ENCODE results near the gene C1QC. TPM values are rescaled to one million over a fixed set of nuclear protein-coding genes. Genes with fewer than 3 reads are reported as not detected.

C1QC gene
- total and polyA plus RNA-seq, 2 of the 8 experiments (the other 6 are each of a cell fraction or from before 2014, with no cell fraction given), result not detected

DNA sequence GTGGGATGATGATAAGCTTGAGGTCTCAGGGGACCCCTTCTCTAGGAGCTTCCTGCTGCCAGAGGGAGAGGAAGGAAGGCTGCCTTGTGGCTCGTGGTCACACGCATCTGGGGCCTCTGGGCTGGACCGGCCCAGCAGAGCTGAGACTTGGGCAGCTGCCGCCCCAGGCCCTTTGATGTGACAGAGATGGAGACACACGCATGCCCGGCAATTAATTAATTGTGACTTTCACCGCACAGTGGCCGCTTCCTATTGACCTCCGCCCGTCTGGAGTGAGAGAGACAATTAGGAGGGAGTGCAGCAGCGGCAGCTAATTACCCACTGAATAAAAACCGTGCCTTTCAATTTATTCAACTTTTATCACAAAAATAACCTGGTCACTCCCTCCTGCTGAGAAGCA is 23.6 kb upstream of the C1QC start (continued):
- TF ChIP-seq, protein P1, sequence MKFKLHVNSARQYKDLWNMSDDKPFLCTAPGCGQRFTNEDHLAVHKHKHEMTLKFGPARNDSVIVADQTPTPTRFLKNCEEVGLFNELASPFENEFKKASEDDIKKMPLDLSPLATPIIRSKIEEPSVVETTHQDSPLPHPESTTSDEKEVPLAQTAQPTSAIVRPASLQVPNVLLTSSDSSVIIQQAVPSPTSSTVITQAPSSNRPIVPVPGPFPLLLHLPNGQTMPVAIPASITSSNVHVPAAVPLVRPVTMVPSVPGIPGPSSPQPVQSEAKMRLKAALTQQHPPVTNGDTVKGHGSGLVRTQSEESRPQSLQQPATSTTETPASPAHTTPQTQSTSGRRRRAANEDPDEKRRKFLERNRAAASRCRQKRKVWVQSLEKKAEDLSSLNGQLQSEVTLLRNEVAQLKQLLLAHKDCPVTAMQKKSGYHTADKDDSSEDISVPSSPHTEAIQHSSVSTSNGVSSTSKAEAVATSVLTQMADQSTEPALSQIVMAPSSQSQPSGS (IDR thresholded peaks at IDR 0.05; ENCODE audit: low read length), result no peak
- TF ChIP-seq SRF (IDR thresholded peaks at IDR 0.05; ENCODE audit: low read depth, low read length) (no peak), GABPA (IDR thresholded peaks at IDR 0.05; ENCODE audit: borderline replicate concordance, insufficient read depth, low read length) (no peak), NRF1 (IDR thresholded peaks at IDR 0.05; ENCODE audit: low read depth, low read length) (no peak), BCL11A (IDR thresholded peaks at IDR 0.05; ENCODE audit: low read depth in 2 of 2, low read length in 2 of 2) (no peak)

Data from H1 (cell line).